ENCODE measurements around the gene PLA2G2C. TPM values are rescaled to one million over a fixed set of nuclear protein-coding genes. Genes with fewer than 3 reads are reported as not detected.
A peak's percentile ranks its signal among the peaks of the same experiment; 100 is the strongest.

Gene PLA2G2C
- total and polyA plus RNA-seq, 2 donors (not counting 1 experiment from before 2014, with no cell fraction given), result 0.03 TPM; not detected in 1

GRCh38 chr1:20158358-20159070, 27.8 kb downstream of the PLA2G2C start:
- Histone ChIP-seq H3K9ac (ENCODE audit: low read length) (no peak overlapping the region), H3K79me2 (ENCODE audit: control insufficient read depth, insufficient read depth, low read length) (no peaks in the 10 kb centered on the region), H3K36me3 (replicated peaks in 1 of 2; ENCODE audit: control extremely low read depth in 1 of 2, control insufficient read depth in 1 of 2, extremely low read depth in 1 of 2, insufficient read depth in 2 of 2, low read length in 1 of 2) (no peaks in the 10 kb centered on the region), H3K27me3 (replicated peaks in 1 of 4; ENCODE audit: control extremely low read depth in 1 of 4, control insufficient read depth in 3 of 4, insufficient read depth in 4 of 4, low read length in 3 of 4) (no peaks in the 10 kb centered on the region), H3K9me3 (ENCODE audit: control extremely low read depth in 1 of 3, control insufficient read depth in 2 of 3, insufficient read depth in 1 of 3, low read length in 2 of 3) (peaks cover 0 to 68% (median 39%) of the 10 kb centered on the region in 3 donors), H4K20me1 (ENCODE audit: control insufficient read depth, insufficient read depth, low read length, poor library complexity, severe bottlenecking) (no peaks in the 10 kb centered on the region), H3K4me2 (replicated peaks; ENCODE audit: low read depth, low read length, poor library complexity, severe bottlenecking) (no peak overlapping the region), H2AFZ (ENCODE audit: insufficient read depth, low read depth, low read length, poor library complexity, severe bottlenecking) (no peak overlapping the region), H3K4me1 (ENCODE audit: control insufficient read depth in 2 of 2, insufficient read depth in 2 of 2, low read length in 2 of 2) (peaks cover 0 to 5% of the 10 kb centered on the region in 2 donors), H3K4me3 (ENCODE audit: control extremely low read depth in 1 of 5, extremely low read depth in 1 of 5, insufficient read depth in 1 of 5, low read depth in 2 of 5, low read length in 4 of 5) (no peak overlapping the region), H3K27ac (ENCODE audit: low read length in 2 of 2) (no peak overlapping the region)
- Mint-ChIP-seq H3K4me1 (peaks cover 11% of the 10 kb centered on the region), H3K4me3 (no peak overlapping the region), H3K9me3 (ENCODE audit: insufficient read depth) (peaks cover 21% of the 10 kb centered on the region), H3K27me3 (no peaks in the 10 kb centered on the region), H3K27ac (no peak overlapping the region)
- ATAC-seq (ENCODE audit: low read depth), result no peak
- no peak for DNase-seq
- intact Hi-C loops (cut with micrococcal nuclease), result no loop called here
- ChIA-PET POLR2A (no interaction called here), CTCF (interaction anchor here (0.7 to 2.2 kb wide), 3 partner anchors 37 to 242 kb away, joined by 4 to 13 read pairs (median 4); no protein-coding TSS in a partner anchor)
- TF ChIP-seq EZH2 (IDR thresholded peaks at IDR 0.05; ENCODE audit: borderline replicate concordance, insufficient read depth, low read depth, low read length, poor library complexity, severe bottlenecking), result no peak
- no peak for TF ChIP-seq CTCF (IDR thresholded peaks at IDR 0.05)
- WGBS (ENCODE audit: insufficient coverage), result 88% methylated on average over 2 of the region's 7 CpGs

GRCh38 chr1:20154301-20154831, 32.0 kb downstream of the PLA2G2C start:
- Histone ChIP-seq H3K27ac (ENCODE audit: low read length in 2 of 2) (no peak overlapping the region), H3K4me1 (ENCODE audit: control insufficient read depth in 2 of 2, insufficient read depth in 2 of 2, low read length in 2 of 2) (peaks cover 5 to 15% of the 10 kb centered on the region in 2 donors), H3K36me3 (replicated peaks in 1 of 2; ENCODE audit: control extremely low read depth in 1 of 2, control insufficient read depth in 1 of 2, extremely low read depth in 1 of 2, insufficient read depth in 2 of 2, low read length in 1 of 2) (no peaks in the 10 kb centered on the region), H2AFZ (ENCODE audit: insufficient read depth, low read depth, low read length, poor library complexity, severe bottlenecking) (peak overlapping the region; percentile 37), H3K79me2 (ENCODE audit: control insufficient read depth, insufficient read depth, low read length) (no peaks in the 10 kb centered on the region), H3K27me3 (replicated peaks in 1 of 4; ENCODE audit: control extremely low read depth in 1 of 4, control insufficient read depth in 3 of 4, insufficient read depth in 4 of 4, low read length in 3 of 4) (no peaks in the 10 kb centered on the region), H3K4me3 (ENCODE audit: control extremely low read depth in 1 of 5, extremely low read depth in 1 of 5, insufficient read depth in 1 of 5, low read depth in 2 of 5, low read length in 4 of 5) (no peak overlapping the region), H3K9ac (ENCODE audit: low read length) (no peak overlapping the region), H4K20me1 (ENCODE audit: control insufficient read depth, insufficient read depth, low read length, poor library complexity, severe bottlenecking) (no peaks in the 10 kb centered on the region), H3K9me3 (ENCODE audit: control extremely low read depth in 1 of 3, control insufficient read depth in 2 of 3, insufficient read depth in 1 of 3, low read length in 2 of 3) (peaks cover 0 to 27% (median 15%) of the 10 kb centered on the region in 3 donors), H3K4me2 (replicated peaks; ENCODE audit: low read depth, low read length, poor library complexity, severe bottlenecking) (no peak overlapping the region)
- peaks cover 8% of the 10 kb centered on the region for H3K9me3 Mint-ChIP-seq (ENCODE audit: insufficient read depth)
- 96% methylated on average over 15 of the region's 18 CpGs for WGBS (ENCODE audit: insufficient coverage)
- no peaks in the 10 kb centered on the region for H3K27me3 Mint-ChIP-seq
- ATAC-seq (ENCODE audit: low read depth) (no peak), DNase-seq (no peak)
- H3K4me3 Mint-ChIP-seq, result no peak overlapping the region
- H3K4me1 Mint-ChIP-seq, result peaks cover 20% of the 10 kb centered on the region
- TF ChIP-seq EZH2 (IDR thresholded peaks at IDR 0.05; ENCODE audit: borderline replicate concordance, insufficient read depth, low read depth, low read length, poor library complexity, severe bottlenecking), result no peak
- no peak for TF ChIP-seq CTCF (IDR thresholded peaks at IDR 0.05)
- ChIA-PET CTCF (interaction anchor here (1.2 to 6.4 kb wide), 7 partner anchors 9 to 236 kb away, joined by 6 to 126 read pairs (median 58); no protein-coding TSS in a partner anchor), POLR2A (no interaction called here)
- peak overlapping the region; percentile 42 for H3K27ac Mint-ChIP-seq
- intact Hi-C loops (cut with micrococcal nuclease), result no loop called here

Measured in B cell (primary cell).